Suprapubic skin (tissue), 4 donors: ENCODE measurements around the gene GALNT3.

ENCODE experiments used
- EP300 ChIP-seq: sonication (generic); formaldehyde crosslinking; IDR thresholded peaks from one replicate; pipeline ENCODE4 v1.6.1; 2017; ENCODE audit warnings: antibody characterized with exemption
- POLR2A ChIP-seq, 2 donors: fragments of 450-650 bp; IDR thresholded peaks; one replicate each; pipeline ENCODE4 v1.6.1; 2017; ENCODE audit warnings: antibody characterized with exemption in 2 of 2, mild to moderate bottlenecking in 2 of 2, moderate library complexity in 2 of 2
- POLR2AphosphoS5 ChIP-seq, 3 donors: sonication (generic); formaldehyde crosslinking; IDR thresholded peaks; one replicate each; pipeline ENCODE4 v1.6.1; 2017; ENCODE audit warnings: antibody characterized with exemption in 3 of 3
- TF ChIP-seq, protein P1 (sequence below), 2 donors: fragments of 200-600 bp in 1 of 2; fragments of 450-650 bp in 1 of 2; sonication (generic) in 1 of 2; IDR thresholded peaks; one replicate each; pipeline ENCODE4 v1.5.1; 2016 to 2019; ENCODE audit warnings: antibody characterized with exemption in 2 of 2, mild to moderate bottlenecking in 1 of 2, moderate library complexity in 1 of 2

DNA sequence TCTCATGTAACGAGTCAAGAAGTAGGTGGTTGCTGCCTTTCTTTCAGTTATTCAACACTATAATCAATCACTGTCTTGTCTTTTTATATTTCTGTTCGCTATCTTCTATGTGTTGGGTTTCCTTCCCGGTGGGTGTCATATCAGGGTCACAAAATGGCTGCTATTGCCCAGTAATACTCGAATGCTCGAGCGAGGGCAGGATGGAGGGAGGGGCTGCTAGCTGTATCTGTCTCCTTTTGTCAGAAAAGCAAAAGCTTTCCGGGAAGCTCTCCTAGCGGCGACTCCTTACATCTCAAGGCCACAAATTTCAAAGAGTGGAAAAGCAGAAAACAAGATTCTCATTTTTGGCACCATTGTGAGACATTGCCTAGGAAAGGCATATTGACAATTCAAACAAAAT lies 16.4 kb upstream of the GALNT3 start:
- TF ChIP-seq, protein P1, sequence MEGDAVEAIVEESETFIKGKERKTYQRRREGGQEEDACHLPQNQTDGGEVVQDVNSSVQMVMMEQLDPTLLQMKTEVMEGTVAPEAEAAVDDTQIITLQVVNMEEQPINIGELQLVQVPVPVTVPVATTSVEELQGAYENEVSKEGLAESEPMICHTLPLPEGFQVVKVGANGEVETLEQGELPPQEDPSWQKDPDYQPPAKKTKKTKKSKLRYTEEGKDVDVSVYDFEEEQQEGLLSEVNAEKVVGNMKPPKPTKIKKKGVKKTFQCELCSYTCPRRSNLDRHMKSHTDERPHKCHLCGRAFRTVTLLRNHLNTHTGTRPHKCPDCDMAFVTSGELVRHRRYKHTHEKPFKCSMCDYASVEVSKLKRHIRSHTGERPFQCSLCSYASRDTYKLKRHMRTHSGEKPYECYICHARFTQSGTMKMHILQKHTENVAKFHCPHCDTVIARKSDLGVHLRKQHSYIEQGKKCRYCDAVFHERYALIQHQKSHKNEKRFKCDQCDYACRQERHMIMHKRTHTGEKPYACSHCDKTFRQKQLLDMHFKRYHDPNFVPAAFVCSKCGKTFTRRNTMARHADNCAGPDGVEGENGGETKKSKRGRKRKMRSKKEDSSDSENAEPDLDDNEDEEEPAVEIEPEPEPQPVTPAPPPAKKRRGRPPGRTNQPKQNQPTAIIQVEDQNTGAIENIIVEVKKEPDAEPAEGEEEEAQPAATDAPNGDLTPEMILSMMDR (IDR thresholded peaks at IDR 0.05), result no peak
- no peak for TF ChIP-seq POLR2A (IDR thresholded peaks at IDR 0.05)
- no peak for TF ChIP-seq POLR2AphosphoS5 (IDR thresholded peaks at IDR 0.05)
- TF ChIP-seq EP300, result no peak
